GM21360 (cell line): ENCODE data around the gene MIPEP.
"Not testable (repeated sequence)": the region's sequence is repeated elsewhere in the genome, so short reads cannot be mapped to it uniquely, and the experiment has no call there.

Experiments used
- ATAC-seq: cut with Tn5 transposase; IDR thresholded peaks from one replicate; pipeline ENCODE4 v1.9.1; 2021; ENCODE audit warnings: mild to moderate bottlenecking, moderate library complexity; ENCODE audit not compliant: unreplicated experiment

MIPEP gene

DNA sequence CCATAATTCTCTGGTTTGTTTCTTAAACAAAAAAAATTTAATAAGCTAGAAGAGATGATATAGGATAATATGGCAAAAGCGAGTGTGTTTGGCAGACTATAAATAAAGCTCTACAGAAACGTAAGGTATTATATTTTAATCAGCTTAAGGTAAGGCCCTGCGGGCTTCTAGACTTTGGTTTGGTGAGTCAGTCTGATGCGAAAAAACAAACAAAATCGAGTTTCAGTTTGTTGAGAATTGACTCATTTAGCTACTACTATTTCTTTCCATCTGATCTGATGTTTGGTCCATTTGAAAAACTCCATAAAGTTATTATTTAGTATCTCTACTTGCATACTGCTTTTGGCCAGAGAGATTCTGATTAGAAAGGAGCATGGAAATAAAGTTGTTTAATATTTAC, 138.0 kb downstream of the MIPEP start:
- ATAC-seq = no peak

DNA sequence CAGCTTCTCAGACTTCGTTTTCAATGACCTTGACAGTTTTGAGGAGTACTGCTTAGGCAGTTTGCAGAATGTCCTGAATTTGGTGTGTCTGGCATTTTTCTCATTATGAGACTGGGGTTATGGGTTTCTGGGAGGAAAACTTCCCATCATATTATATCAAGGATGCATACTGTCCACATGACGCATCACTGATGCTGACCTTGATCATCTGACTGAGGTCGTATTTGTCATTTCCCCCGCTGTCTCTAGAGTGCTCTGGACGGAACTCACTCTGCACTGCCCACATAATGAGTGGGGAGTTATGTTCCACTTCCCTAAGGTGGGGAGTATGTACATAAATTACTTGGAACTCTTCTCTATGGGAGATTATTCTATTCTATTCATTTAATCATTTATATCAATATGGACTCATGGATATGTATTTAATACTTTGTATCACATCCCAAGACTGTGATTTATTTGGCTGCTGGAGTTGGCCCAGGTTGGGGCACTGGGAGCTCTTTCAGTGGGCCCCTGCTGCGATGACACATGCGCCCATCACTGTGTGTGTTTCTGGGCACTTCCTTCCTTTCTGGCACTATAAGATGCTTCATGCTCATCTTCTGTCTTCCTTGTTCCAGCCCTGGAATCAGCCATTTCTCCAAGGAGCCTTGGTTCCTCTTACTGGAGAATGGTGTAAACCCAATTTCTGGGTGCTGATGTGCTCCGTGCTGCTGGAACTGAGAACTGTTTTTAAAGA, 138.6 kb downstream of the MIPEP start:
- ATAC-seq = no peak

DNA sequence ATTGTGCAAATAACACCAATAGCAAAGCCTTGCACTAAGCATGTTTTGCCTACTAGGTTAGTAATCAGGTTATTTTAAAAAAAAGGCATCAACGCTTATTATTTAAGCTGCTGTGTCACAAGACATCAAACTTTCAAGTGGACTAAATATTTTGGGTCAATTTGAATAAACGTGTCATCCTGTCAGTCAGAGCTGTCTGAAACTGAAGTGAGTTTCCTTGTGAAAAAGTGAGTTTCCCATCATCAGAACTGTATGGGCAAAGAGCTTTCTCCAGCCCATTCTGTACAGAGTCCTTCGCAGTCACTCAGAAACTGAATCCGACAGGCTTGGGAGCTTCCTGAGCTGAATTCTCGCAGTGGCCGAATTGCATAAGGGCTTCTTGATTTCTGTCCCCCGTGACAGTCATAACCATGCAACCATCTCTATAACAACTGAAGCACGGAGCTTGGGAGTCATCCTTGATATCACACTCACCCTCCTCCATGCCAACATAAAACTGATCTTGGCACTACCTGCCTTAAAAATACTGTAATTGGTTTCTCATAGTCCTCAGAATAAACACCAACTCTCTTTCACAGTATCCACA, 139.8 kb downstream of the MIPEP start:
- ATAC-seq = no peak

DNA sequence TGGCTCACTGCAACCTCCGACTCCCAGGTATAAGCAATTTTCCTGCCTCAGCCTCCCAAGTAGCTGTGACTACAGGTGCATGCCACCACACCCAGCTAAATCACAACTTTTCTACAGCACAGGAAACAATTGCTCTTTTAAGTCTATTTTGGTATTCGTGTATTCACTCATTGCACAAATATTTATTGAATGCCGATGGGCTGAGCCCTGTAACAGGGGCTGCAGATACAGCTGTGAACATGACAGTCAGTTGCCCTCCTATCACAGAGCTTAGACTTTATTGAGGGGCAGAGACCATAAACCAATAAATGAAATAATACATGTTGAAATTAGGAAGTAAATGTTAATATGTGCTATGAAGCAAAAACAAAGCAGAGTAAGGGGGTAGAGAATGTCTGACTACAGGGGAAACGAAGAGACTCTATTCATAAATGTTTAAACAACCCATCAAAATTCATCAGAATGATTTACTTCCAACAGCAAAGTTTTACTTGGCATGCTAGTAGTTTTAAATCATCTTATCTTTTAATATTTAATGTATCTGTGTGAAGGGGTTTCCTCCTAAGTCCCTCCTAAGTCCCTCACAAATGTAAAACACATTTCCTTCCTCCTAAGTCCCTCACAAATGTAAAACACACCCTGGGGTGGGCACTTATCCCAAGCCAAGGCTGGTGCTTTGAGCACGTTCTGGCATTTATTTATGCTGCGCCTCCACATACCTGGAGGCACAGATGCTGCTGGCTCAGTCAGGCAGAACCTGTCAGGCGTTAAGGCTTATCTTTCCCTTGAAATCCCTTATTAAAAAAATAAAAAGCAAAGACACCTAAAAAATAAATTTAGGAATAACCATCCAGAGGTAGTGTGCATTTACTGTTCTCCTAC, 140.8 kb downstream of the MIPEP start:
- no peak for ATAC-seq

DNA sequence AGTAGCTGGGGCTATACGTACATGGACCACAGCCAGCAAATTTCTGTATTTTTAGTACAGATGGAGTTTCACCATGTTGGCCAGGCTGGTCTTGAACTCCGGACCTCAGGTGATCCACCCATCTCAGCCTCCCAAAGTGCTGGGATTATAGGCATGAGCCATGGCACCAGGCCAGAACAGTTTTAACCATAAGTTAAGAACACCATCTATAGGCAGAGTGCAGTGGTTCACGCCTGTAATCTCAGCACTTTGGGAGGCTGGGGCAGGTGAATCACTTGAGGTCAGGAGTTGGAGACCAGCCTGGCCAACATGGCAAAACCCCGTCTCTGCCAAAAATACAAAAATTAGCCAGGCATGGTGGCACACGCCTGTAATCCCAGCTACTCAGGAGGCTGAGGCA, 143.1 kb downstream of the MIPEP start:
- ATAC-seq = not testable (repeated sequence)

DNA sequence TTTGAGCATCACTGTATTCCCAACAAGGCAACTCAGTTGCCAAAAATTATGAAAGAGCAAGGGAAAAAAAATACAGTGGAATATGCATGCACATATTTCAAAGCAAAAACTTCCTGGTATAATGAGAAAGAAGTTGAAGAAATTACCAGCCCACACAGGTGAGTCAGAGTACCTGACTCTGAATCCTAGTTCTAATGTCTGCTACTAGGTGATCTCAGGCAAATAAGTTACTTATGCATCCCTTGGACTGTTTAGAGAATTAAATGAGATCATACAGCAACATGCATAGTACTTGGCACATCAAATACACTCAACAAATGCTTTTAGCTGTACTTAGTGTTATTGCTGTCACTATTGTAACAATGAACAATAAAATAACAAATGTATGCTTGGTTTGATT, 144.9 kb downstream of the MIPEP start:
- no peak for ATAC-seq

DNA sequence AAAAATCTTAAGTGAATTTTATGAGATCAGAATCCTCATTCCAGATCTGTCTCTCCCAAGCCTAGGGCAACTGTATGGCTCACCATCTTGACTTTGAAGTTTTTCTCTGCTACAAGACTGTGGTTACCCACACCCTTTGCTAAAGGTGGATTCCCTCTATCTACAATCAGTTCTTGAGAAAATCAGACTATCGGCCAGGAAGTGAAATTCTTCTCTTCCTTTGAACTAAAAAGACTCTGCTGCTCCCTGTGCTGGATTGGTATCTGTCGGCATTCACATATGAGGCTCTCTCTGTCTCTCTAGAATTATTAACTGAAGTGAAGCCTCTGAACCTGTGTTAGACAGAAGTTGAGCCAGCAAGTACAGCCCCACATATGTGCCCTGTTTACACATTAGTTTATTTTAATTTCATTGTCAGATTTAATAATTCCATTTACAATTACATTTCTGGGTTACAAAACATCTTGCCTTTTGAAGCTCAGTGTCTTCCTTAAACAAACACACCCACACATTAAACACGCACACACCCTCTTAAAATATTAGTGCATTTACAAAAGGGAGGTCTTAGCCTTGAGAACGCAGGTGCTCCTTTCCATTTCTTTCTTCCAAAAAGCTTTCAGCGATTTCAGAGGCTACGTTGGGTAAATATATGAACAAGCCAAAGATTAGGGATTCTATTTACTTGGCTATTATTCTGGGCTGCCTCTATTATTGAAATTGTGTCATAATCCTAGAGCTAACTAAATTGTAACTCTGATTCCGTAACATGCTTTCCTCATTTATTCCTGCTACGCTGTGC, 145.7 kb downstream of the MIPEP start:
- ATAC-seq = no peak

DNA sequence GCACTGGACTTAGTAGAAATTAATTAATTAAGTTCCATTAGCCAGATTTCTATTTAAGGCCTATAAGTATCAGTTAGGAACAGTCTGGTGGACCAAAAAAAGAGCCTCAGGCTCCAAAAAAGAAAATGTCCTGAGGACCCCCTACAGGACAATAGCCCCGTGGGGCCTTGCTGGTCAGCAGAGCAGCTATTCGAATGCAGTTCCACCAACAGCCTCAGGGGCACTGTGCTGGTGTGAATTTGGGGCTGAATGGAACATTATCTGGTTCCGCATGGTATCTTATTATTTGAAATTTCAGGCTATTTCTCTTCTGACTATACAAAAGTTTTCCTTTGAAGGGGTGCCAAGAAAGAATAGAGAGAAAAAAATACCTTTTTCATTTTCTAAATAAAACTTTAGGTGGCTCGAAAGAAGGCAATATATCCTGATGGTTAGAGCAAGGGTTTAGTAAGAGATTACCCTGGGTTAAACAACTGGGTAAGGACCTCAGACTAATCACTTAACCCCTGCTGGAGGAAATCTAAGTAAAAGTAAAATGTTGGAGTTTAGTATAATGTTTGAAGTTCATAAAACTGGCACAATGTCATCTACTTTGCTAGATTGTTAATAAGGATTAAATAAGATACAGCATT, 147.2 kb downstream of the MIPEP start:
- ATAC-seq = no peak

DNA sequence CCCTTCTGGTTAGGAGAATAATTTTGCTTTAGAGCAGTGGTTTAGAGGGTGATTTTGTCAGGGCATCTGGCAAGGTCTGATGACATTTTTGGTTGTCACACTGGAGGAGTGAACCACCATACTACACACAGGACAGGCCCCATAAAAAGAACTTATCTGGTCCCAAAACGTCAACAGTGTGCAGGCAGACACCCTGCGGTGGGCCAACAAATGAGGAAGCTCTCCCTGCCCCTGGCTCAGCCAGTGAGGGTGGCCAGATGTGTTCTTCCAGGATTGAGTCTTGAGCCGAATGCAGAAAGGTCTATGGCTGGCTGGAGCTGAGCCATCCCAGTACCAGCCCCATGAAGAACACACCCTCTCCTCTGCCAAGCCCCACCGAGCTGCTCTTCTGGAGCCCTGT, 149.2 kb downstream of the MIPEP start:
- no peak for ATAC-seq

DNA sequence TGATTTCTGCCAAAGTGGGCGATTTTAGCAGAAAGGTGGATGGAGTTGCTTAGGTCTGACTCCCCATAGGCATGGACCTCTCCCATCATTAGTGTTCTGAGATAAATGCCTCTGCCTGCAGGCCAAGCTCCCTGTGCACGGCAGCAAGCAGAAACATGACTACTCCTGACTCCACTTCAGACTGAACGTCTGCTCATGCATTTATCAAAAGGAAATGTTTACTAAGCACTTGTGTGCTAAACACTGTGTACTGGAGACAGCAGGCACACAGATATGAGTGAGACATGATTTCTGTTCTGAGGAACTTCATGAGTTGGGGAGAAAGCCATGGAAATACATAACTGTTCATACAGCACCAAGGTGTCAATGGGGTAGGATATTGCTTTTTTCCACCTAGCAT, 149.6 kb downstream of the MIPEP start:
- ATAC-seq = no peak

DNA sequence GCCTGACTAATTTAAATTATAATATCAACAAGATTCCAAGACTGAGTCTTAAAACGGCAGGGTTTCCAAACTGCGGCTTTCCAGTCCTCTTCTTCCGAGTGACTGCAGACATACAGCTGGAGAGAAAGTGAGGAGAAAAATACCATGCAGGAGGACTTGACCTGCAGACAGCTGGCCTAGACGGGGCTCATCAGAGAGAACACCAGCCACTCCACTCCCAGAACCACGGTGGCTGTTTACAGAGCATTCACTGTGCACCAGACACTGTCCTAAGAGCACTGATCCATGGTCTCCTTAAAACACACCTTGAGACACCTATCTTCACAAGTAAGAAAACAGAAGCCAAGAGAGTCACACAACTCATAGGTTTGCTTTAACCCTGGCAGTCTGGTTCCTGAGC, 152.7 kb downstream of the MIPEP start:
- ATAC-seq = no peak

DNA sequence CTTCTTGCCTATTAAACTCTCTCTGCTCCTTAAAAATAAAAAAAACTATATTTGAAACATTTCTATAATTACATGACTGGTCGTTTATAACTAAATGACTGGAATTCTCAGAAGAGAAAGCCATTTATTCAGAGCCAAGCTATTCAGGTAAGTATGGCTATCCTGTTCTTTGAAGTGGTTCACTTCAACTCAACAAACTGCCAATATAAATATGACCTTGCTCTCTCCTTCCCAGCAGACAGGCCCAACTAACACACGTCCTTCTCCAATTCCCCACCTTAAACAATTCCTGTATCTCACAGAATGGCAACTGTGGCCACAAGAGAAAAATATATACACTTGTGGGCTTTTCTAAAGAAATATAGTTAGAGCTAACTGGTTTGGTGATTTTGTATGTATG, 153.9 kb downstream of the MIPEP start:
- ATAC-seq = no peak

DNA sequence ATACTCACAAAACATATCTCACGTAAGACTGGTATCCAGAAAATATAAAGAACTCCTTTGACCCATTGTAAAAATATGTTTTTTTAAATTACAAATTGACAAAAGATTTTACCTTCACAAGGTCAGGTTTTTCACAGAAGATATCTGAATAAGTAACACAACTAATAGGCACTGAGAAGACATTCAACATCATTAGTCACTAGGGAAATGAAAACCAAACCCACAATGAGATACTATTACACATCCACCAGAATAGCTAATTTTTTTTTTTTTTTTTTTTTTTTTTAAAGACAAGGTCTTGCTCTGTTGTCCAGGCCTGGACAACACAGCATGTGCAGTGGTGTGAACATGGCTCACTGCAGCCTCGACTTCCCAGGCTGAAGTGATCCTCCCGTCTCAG, 157.5 kb downstream of the MIPEP start:
- no peak for ATAC-seq

DNA sequence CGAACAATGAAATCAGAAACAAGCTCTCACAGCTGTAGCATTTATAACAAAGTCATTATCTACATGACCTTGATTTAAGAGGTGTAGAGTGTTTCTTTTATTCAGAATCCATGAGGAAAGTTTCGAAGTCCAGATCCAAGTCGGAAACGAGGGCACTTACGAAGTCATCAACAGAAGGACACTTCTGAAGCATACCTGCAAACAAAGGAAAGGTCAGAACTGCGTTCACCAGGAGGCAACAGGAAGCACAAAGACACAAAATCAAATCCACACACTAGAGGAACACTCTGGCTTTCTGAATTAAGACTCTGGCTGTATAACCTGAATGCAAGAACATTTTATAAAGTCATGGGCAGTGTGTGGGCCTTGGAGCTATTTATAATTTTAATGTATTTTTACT, 158.9 kb downstream of the MIPEP start:
- no peak for ATAC-seq

DNA sequence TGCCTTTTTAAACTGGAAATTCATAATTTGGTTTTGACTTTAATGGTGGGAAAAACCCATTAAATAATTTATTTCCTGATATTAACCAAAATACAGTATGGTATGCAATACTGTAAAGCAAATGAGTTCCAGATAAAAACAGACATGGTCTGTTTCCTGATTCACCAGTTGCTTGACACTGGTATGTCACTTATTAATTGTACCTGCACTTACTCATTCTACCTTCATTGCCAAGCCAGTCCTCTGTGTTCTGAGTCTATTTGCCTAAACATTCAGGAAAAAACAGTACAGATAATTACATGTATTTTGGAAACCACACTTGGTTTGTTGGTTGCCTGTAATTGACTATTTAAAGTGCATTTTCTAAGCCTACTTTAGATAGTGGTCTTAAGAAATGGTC, 159.7 kb downstream of the MIPEP start:
- ATAC-seq = no peak

DNA sequence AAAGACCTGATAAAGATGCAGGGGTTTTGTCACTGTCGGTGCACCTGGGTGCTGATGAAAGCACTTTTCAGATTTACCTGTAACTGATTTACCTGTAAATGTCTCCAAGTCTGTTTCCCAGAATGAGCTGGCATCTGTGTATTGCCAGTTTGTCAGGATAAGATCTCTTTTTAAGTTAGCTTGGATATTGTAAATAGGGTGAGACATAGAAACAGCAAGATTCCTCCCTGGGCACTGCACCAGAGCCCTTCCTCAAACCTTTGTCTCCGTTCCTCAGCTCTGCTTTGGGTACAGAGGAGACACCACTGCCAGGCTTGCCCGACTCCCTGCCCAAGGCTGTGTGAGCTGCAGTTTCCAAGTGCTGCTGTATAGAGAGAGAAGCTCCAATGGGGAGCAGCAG, 160.4 kb downstream of the MIPEP start:
- ATAC-seq = no peak

DNA sequence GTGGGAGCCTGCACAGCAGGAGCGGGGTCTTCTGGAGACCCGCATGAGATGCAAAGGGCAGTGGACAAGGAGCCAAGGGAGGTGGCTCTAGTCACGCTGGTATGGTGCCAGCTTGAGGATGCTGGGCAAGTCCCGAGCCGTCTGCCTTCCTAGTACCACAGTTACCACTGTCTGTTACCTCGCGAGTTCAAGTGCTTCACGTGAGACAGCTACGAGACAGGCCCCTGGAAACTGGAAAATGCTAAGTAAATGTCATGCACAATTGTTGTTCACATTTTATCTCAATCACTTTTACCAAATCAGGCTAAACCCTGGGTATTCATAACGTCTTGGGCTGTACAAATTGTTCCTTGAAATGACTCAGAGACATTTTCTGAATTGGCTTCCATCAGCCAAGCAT, 163.3 kb downstream of the MIPEP start:
- no peak for ATAC-seq

DNA sequence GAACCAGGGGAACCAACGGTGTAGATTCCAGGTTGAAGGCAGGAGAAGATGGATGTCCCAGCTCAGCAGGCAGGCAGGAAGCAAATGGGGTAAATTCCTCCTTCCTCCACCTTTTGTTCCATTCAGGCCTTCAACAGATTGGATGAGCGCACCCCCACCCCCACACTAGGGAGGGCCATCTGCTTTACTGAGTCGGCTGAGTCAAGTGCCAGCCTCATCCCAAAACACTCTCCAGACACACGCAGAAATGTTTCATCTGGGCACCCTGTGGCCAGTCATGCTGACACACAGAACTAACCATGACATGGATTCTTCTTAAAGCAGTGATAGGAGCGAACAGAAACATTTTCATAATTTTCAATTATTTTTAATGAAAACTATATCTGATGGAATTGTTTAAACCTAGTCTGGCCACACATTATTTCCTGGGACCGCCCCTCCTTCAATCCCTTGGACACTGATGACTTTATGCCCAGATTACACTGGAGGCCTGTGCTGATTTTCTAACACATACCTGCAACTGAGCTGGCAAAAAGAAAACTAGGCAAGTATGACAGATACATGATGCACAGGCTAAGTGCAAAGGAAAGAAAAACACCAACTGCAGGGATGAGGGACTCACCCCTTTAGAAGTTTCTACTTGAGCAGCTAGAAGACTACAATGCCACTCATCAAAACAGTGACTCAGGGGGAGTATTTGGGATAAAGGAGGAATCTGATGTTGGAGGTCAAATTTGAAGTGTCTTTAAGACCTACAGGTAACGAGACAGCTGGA, 164.8 kb downstream of the MIPEP start:
- no peak for ATAC-seq

DNA sequence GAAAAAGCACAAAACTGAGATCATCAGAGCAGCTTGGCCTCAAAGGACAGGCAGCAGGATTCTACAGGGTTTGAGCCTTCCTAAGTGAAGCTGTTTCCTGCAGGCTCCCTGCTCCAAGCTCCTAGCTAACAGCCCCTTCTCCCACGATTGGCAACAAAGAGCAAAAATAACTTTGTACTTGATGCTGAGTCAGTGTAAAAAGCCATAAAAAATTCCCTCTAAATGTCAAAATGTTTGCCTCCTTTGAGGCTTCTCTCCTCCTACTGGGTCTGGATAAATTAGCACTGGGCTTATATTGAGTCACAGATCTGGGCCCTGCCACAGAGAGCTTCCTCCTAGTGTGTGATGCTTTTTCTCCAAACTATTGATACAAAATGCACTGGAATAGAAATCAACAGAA, 165.7 kb downstream of the MIPEP start:
- no peak for ATAC-seq
